Suprapubic skin (tissue), 3 donors: ENCODE data around the gene KDM6A.

ENCODE experiments used
- POLR2AphosphoS5 ChIP-seq, 3 donors: sonication (generic); formaldehyde crosslinking; IDR thresholded peaks; one replicate each; pipeline ENCODE4 v1.6.1; 2017; ENCODE audit warnings: antibody characterized with exemption in 3 of 3
- TF ChIP-seq, protein P1 (sequence below), 2 donors: fragments of 200-600 bp in 1 of 2; fragments of 450-650 bp in 1 of 2; sonication (generic) in 1 of 2; IDR thresholded peaks; one replicate each; pipeline ENCODE4 v1.5.1; 2016 to 2019; ENCODE audit warnings: antibody characterized with exemption in 2 of 2, mild to moderate bottlenecking in 1 of 2, moderate library complexity in 1 of 2

DNA sequence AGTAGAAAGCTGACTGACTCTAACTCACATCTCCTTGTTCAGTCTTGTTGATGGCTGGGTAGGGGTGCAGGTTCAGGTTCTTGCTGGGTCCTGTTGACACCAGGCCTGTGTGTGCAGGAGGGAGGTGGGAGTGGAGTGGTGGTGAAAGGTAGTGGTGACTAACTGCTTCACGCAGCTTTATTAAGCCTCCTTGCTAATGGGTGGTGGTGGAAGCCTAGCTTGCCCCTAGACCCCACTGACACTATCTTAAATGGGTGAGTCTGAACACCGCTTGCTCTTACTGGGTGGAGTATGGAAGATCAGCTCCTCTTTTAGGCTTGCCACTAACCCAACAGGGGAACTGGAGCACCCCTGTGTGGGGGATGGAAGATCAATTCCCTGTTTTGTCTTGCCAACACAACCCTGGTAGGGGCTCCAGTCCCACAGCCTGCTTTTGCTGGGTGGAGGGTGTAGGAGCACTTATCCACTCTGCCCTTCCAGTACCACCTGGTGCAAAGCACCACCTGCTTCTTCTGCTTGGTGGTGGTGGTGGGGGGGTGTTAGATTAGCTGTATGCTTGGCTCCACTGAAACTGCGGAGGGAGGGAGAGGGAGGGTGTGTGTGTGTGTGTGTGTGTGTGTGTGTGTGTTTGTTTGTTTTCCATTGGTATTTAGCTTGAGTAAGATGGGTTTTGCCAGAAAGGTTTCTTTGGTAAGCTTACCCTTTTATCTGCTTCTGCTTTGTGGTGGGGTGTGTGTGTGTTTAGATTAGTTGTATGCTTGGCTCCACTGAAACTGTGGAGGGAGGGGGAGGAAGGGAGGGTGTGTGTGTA is 25.6 kb downstream of the KDM6A start:
- TF ChIP-seq, protein P1, sequence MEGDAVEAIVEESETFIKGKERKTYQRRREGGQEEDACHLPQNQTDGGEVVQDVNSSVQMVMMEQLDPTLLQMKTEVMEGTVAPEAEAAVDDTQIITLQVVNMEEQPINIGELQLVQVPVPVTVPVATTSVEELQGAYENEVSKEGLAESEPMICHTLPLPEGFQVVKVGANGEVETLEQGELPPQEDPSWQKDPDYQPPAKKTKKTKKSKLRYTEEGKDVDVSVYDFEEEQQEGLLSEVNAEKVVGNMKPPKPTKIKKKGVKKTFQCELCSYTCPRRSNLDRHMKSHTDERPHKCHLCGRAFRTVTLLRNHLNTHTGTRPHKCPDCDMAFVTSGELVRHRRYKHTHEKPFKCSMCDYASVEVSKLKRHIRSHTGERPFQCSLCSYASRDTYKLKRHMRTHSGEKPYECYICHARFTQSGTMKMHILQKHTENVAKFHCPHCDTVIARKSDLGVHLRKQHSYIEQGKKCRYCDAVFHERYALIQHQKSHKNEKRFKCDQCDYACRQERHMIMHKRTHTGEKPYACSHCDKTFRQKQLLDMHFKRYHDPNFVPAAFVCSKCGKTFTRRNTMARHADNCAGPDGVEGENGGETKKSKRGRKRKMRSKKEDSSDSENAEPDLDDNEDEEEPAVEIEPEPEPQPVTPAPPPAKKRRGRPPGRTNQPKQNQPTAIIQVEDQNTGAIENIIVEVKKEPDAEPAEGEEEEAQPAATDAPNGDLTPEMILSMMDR (IDR thresholded peaks at IDR 0.05) = no peak
- no peak for TF ChIP-seq POLR2AphosphoS5 (IDR thresholded peaks at IDR 0.05)
